HG02623 (cell line): ENCODE data around the gene RCC1.
"Not testable (repeated sequence)": the region's sequence is repeated elsewhere in the genome, so short reads cannot be mapped to it uniquely, and the experiment has no call there.

Experiments
- ATAC-seq: cut with Tn5 transposase; IDR thresholded peaks from one replicate; pipeline ENCODE4 v1.9.1; 2021; ENCODE audit warnings: moderate library complexity; ENCODE audit not compliant: unreplicated experiment

The RCC1 gene

GRCh38 chr1:28581531-28582247, 75.8 kb downstream of the RCC1 start:
- peak; percentile 83 for ATAC-seq

GRCh38 chr1:28582248-28582615, 76.4 kb downstream of the RCC1 start:
- no peak for ATAC-seq

GRCh38 chr1:28586585-28587391, 80.9 kb downstream of the RCC1 start:
- not testable (repeated sequence) for ATAC-seq
